ENCODE results near the gene BHMT. TPM values are rescaled to one million over a fixed set of nuclear protein-coding genes. Genes with fewer than 3 reads are reported as not detected.
"Not testable (repeated sequence)": the region's sequence is repeated elsewhere in the genome, so short reads cannot be mapped to it uniquely, and the experiment has no call there.

BHMT gene
- polyA plus RNA-seq, 4 donors: 0.45 to 2.5 (median 0.46) TPM; not detected in 1

DNA sequence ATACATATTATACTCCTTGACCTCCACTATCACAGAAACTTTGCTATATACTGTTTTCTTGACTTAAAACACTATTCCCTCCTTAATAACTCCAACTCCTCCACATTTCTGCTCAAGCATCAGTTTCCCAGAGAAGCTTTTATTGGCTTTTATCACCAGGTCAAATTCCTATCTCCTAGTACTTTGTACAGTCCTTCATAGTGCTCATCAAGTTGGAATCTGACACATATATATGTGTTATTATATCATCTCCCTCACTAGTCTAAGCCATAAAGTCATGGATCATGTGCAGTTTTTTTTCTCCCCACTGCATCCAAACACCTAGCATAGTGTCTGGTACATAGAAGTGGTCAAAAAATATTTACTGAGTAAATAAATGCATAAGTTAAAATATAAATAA, 59.1 kb downstream of the BHMT start:
- Histone ChIP-seq H3K4me1 (ENCODE audit: control insufficient read depth in 3 of 3, insufficient read depth in 2 of 3, low read depth in 1 of 3, low read length in 2 of 3) (no peaks in the 10 kb centered on the region), H3K36me3 (ENCODE audit: control insufficient read depth in 3 of 3, insufficient read depth in 2 of 3, low read depth in 1 of 3, low read length in 3 of 3) (no peaks in the 10 kb centered on the region), H3K4me3 (ENCODE audit: low read depth in 1 of 3, low read length in 3 of 3) (no peak overlapping the region), H3K27me3 (ENCODE audit: control insufficient read depth in 3 of 3, insufficient read depth in 3 of 3, low read length in 3 of 3) (no peaks in the 10 kb centered on the region), H3K9me3 (ENCODE audit: control insufficient read depth in 2 of 2, insufficient read depth in 1 of 2, low read depth in 1 of 2, low read length in 1 of 2) (no peaks in the 10 kb centered on the region), H3K27ac (ENCODE audit: low read depth in 1 of 3, low read length in 2 of 3) (no peak overlapping the region)
- DNase-seq: peak in 1 of 2 donors; percentile 59
- no peak for FAIRE-seq

GRCh38 chr5:79171635-79172245, 60.1 kb downstream of the BHMT start:
- Histone ChIP-seq H3K27me3 (ENCODE audit: control insufficient read depth in 3 of 3, insufficient read depth in 3 of 3, low read length in 3 of 3) (no peaks in the 10 kb centered on the region), H3K9me3 (ENCODE audit: control insufficient read depth in 2 of 2, insufficient read depth in 1 of 2, low read depth in 1 of 2, low read length in 1 of 2) (no peaks in the 10 kb centered on the region), H3K36me3 (ENCODE audit: control insufficient read depth in 3 of 3, insufficient read depth in 2 of 3, low read depth in 1 of 3, low read length in 3 of 3) (no peaks in the 10 kb centered on the region), H3K4me1 (ENCODE audit: control insufficient read depth in 3 of 3, insufficient read depth in 2 of 3, low read depth in 1 of 3, low read length in 2 of 3) (no peaks in the 10 kb centered on the region), H3K4me3 (ENCODE audit: low read depth in 1 of 3, low read length in 3 of 3) (no peak overlapping the region), H3K27ac (ENCODE audit: low read depth in 1 of 3, low read length in 2 of 3) (no peak overlapping the region)
- DNase-seq (no peak), FAIRE-seq (no peak)
- 77 to 98% (median 93%) methylated on average over 6 of the region's 6 CpGs for WGBS, 3 donors

- Histone ChIP-seq H3K36me3 (ENCODE audit: control insufficient read depth in 3 of 3, insufficient read depth in 2 of 3, low read depth in 1 of 3, low read length in 3 of 3) (no peaks in the 10 kb centered on the region), H3K27me3 (ENCODE audit: control insufficient read depth in 3 of 3, insufficient read depth in 3 of 3, low read length in 3 of 3) (no peaks in the 10 kb centered on the region), H3K27ac (ENCODE audit: low read depth in 1 of 3, low read length in 2 of 3) (no peak overlapping the region), H3K4me3 (ENCODE audit: low read depth in 1 of 3, low read length in 3 of 3) (no peak overlapping the region), H3K9me3 (ENCODE audit: control insufficient read depth in 2 of 2, insufficient read depth in 1 of 2, low read depth in 1 of 2, low read length in 1 of 2) (no peaks in the 10 kb centered on the region), H3K4me1 (ENCODE audit: control insufficient read depth in 3 of 3, insufficient read depth in 2 of 3, low read depth in 1 of 3, low read length in 2 of 3) (no peaks in the 10 kb centered on the region)
- no peak for FAIRE-seq
- no peak for DNase-seq
- WGBS, 3 donors: 79 to 95% (median 86%) methylated on average over 1 of the region's 1 CpG
Observed at GRCh38 chr5:79172269-79172668, 60.7 kb downstream of the BHMT start.

DNA sequence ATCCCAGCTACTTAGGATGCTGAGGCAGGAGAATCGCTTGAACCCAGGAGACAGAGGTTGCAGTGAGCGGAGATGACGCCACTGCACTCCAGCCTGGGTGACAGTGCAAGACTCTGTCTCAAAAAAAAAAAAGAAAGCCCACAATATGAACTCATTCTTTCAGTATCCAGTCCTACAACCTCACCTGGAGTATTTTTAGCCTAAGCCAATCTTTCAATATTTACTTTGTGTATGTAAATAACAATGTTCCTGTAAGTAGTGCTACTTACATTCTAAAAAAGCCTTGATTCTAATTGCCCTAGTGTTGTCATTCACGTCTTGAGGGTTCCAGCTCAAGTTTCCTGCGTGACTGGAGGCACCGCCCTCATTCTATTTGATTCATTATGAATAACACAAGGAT, 62.0 kb downstream of the BHMT start:
- no peak for FAIRE-seq
- Histone ChIP-seq H3K4me3 (ENCODE audit: low read depth in 1 of 3, low read length in 3 of 3) (no peak overlapping the region), H3K4me1 (ENCODE audit: control insufficient read depth in 3 of 3, insufficient read depth in 2 of 3, low read depth in 1 of 3, low read length in 2 of 3) (no peaks in the 10 kb centered on the region), H3K27me3 (ENCODE audit: control insufficient read depth in 3 of 3, insufficient read depth in 3 of 3, low read length in 3 of 3) (no peaks in the 10 kb centered on the region), H3K27ac (ENCODE audit: low read depth in 1 of 3, low read length in 2 of 3) (no peak overlapping the region), H3K36me3 (ENCODE audit: control insufficient read depth in 3 of 3, insufficient read depth in 2 of 3, low read depth in 1 of 3, low read length in 3 of 3) (no peaks in the 10 kb centered on the region), H3K9me3 (ENCODE audit: control insufficient read depth in 2 of 2, insufficient read depth in 1 of 2, low read depth in 1 of 2, low read length in 1 of 2) (no peaks in the 10 kb centered on the region)
- DNase-seq: no peak
- WGBS, 3 donors: 81 to 85% (median 82%) methylated on average over 6 of the region's 6 CpGs

DNA sequence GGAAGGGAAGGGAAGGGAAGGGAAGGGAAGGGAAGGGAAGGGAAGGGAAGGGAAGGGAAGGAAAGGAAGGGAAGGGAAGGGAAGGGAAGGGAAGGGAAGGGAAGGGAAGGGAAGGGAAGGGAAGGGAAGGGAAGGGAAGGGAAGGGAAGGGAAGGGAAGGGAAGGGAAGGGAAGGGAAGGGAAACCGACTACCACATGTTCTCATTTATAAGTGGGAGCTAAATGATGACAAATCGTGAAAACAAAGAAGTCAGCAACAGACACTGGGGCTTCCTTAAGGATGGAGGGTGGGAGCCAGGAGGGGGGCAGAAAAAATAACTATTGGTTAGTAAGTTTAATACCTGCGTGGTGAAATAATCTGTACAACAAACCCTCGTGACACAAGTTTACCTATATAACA, 68.8 kb downstream of the BHMT start:
- H3K36me3 ChIP-seq (ENCODE audit: control insufficient read depth in 3 of 3, insufficient read depth in 2 of 3, low read depth in 1 of 3, low read length in 3 of 3); H3K4me1 ChIP-seq (ENCODE audit: control insufficient read depth in 3 of 3, insufficient read depth in 2 of 3, low read depth in 1 of 3, low read length in 2 of 3); H3K27ac ChIP-seq (ENCODE audit: low read depth in 1 of 3, low read length in 2 of 3); H3K27me3 ChIP-seq (ENCODE audit: control insufficient read depth in 3 of 3, insufficient read depth in 3 of 3, low read length in 3 of 3); H3K9me3 ChIP-seq (ENCODE audit: control insufficient read depth in 2 of 2, insufficient read depth in 1 of 2, low read depth in 1 of 2, low read length in 1 of 2); FAIRE-seq; H3K4me3 ChIP-seq (ENCODE audit: low read depth in 1 of 3, low read length in 3 of 3); DNase-seq: not testable (repeated sequence)
- WGBS, 3 donors: 86 to 89% (median 89%) methylated on average over 4 of the region's 4 CpGs

DNA sequence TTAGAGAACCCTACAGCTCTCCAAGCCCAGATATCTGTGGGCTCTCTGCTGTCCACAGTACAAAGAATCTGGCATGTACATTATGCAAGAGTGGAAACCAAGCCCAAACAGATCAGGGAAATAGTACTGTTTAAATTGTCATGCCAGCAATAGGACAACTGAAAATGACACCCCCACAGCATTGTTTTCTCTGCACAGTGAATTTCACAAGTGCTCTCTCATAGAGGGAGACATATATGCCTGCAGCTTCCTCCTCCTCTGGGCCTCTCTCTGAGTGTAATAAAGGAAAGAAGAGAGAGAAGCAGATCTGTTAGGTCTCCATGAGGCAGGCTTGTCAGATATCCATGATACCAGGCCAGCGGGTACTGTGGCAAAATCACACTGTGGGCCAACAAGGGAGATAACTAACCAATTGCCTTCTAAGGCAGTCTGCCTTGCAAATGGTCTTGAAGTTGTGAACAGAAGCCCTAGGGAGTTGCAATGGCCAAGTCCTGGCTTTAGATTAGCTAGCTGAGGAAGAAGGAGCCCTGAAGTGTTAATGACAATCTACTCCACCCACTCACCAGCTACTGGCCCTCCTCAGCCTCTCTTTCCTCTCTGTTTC, 69.9 kb downstream of the BHMT start:
- no peak for FAIRE-seq
- no peaks in the 10 kb centered on the region for H3K27me3 ChIP-seq (ENCODE audit: control insufficient read depth in 3 of 3, insufficient read depth in 3 of 3, low read length in 3 of 3)
- H3K4me3 ChIP-seq (ENCODE audit: low read depth in 1 of 3, low read length in 3 of 3): no peak overlapping the region
- WGBS, 3 donors: 77 to 100% (median 88%) methylated on average over 1 of the region's 1 CpG
- H3K9me3 ChIP-seq (ENCODE audit: control insufficient read depth in 2 of 2, insufficient read depth in 1 of 2, low read depth in 1 of 2, low read length in 1 of 2): no peaks in the 10 kb centered on the region
- H3K36me3 ChIP-seq (ENCODE audit: control insufficient read depth in 3 of 3, insufficient read depth in 2 of 3, low read depth in 1 of 3, low read length in 3 of 3): no peaks in the 10 kb centered on the region
- no peaks in the 10 kb centered on the region for H3K4me1 ChIP-seq (ENCODE audit: control insufficient read depth in 3 of 3, insufficient read depth in 2 of 3, low read depth in 1 of 3, low read length in 2 of 3)
- DNase-seq: no peak
- H3K27ac ChIP-seq (ENCODE audit: low read depth in 1 of 3, low read length in 2 of 3): no peak overlapping the region

Other genes with a start within 250 kb of the BHMT start
- gene ARSB, start 126.5 kb upstream of the BHMT start, polyA plus RNA-seq: 10 to 100 TPM in 1 of 4 donors, 1 to 10 TPM in 1, under 1 TPM in 2; 0.54 to 17.9 (median 1.9) TPM
- 1 to 10 TPM in 1 of 4 donors, under 1 TPM in 1, not detected in 2; 0.24 to 1.9 TPM for gene DMGDH, start 42.1 kb upstream of the BHMT start, polyA plus RNA-seq
- 1 to 10 TPM in 3 of 4 donors, under 1 TPM in 1; 0.45 to 4.1 (median 1.9) TPM for gene BHMT2, start 42.0 kb upstream of the BHMT start, polyA plus RNA-seq
- 10 to 100 TPM in 1 of 4 donors, 1 to 10 TPM in 3; 1.6 to 10.3 (median 2.5) TPM for gene JMY, start 124.3 kb downstream of the BHMT start, polyA plus RNA-seq

All from small intestine (tissue), 7 donors.